NCI-H1694 treated with DMSO at 0.1 percent for 48 hours (cell line): ENCODE data around the gene PACS2.
"Not testable (repeated sequence)": the region's sequence is repeated elsewhere in the genome, so short reads cannot be mapped to it uniquely, and the experiment has no call there.

Source experiments
- DNase-seq: peaks from one replicate; lab custom pipeline; 2025; lab: John Stamatoyannopoulos, UW

The PACS2 gene

DNA sequence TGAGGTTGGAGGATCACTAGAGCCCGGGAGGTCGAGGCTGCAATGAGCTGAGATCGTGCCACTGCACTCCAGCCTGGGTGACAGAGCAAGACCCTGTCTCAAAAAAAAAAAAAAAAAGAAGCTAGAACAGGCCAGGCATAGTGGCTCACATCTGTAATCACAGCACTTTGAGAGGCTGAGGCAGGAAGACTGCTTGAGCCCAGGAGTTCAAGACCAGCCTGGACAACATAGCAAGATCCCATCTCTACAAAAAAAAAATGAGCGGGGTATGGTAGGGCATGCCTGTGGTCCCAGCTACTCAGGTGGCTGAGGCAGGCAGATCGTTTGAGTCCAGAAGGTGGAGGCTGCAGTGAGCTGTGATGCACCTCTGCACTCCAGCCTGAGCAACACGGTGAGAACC, 25.6 kb upstream of the PACS2 start:
- DNase-seq: not testable (repeated sequence)

- DNase-seq: no peak
These were observed 23.8 kb upstream of the PACS2 start for GRCh38 chr14:105290621-105291346.

- DNase-seq: no peak
These were observed 21.5 kb upstream of the PACS2 start for GRCh38 chr14:105292826-105293711.

GRCh38 chr14:105294142-105294597, 20.4 kb upstream of the PACS2 start:
- peak; percentile 58 for DNase-seq

DNA sequence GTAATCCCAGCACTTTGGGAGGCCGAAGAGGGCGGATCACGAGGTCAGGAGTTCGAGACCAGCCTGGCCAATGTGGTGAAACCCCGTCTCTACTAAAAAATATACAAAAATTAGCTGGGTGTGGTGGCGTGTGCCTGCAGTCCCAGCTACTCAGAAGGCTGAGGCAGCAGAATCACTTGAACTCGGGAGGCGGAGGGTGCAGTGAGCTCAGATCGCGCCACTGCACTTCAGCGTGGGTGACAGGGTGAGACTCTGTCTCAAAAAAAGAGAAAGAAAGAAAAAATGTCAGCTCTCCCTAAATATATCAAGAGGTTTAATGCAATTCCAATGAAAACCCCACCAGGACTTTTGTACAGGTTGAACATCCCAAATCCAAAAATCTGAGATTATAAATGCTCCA, 17.2 kb upstream of the PACS2 start:
- DNase-seq: not testable (repeated sequence)

DNA sequence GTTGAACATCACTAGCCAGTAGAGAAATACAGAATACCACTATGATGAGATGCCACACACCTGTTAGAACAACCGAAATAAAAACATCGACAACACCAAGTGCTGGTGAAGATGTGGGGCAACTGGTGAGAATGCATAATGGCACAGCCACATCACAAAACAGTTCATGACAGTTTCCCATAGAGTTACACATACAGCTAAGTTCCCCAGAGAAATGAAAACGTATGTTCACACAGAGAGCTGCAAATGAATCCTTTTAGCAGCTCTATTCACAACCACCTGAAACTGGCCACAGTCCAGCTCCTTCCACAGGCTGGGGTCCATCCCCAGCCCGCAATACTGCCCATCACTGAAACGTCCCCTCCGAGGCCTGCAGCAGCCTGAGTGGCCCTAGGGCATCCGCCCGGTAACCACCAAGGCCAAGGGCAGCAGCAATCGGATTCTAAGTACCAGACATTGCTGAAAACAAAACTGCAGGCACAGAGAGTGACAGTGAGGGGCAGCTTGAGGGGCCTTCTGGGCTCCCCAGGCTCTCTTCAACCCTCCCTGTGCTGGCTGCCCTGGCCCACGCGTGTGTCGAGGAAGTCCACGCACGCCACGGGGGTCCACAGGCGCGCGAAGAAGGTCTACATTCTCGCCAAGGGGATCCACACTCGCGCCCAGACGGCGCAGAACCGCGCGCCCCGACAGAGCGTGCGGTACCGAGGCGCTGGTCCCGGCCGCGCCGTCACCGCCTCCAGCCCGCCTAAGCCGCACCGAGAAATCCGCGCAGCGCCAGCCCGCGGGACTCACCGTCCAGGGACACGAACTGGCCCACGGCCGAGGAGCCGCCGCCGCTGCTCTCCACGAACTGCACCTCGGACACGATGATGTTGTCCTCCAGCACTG, 14.7 kb upstream of the PACS2 start:
- DNase-seq: peak; percentile 29

DNA sequence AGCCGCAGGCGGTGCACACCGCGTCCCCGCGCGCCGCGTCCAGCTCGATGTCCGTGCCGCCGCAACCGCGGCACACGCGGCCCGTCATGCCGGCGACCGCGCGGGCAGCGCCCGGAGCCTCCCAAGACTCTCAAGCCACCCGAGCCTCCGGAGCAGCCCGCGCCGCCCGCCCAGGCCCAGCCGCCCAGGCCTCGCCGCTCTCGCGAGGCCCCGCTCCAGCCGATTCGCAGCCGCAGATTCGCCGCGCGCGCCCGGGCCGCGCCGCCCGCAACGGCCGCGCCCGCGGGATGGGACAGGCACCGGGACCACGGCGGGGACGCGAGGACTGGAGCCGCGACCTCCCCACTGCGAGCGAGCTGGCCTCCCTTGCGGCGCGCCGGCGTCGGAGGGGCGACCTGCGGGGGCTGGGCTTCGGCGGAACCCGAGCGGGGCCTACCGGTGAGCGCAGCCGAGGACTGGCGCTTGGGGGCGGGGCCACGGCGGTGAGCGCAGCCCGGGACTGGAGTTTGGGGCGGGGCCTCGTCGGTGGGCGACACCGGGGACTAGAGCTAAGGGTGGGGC, 13.9 kb upstream of the PACS2 start, which contains the start of gene BRF1:
TSS of gene BRF1 (minus strand) at position 460 of the 561 bp plus-strand sequence. CDS start at position 88, 372 bp downstream.
- DNase-seq: peak; percentile 97

DNA sequence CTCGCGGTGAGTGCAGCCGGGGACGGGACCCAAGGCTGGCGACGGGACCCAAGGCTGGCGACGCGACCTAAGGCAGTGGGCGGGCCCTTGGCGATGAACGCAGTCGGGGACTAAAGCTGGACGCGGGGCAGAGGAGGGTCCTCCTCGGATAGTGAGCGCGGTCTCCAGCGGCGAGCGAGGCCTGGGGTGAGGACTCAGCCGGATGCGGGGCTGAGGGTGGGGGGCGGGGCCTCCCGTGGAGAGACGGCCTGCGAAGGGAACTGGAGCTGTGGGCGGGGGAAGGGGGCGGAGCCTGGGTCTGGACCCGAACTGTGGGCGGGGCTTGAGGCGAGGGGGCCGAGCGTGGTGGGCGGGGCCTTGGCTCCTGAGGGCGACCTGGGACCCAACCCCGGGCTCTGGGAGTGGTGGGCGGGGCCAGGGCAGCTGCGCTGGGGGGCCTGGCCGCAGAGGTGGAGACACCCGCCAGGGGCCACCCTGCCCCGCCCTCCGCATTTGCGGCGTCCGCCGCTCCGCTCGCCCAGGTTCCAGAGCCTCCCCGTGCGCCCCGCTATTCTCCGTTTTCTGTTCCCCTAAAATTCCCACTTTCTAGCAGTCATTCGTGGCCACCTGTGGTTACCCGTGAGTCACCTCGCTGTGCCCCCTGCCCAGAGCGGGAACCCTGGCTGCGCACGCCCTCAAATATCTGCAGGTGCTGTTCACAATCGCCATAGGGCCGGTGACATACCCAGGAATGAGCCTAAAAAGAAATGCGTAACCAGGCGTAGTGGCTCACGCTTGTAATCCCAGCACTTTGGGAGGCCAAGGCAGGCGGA, 13.2 kb upstream of the PACS2 start:
- peak; percentile 97 for DNase-seq

- not testable (repeated sequence) for DNase-seq
These were observed 12.7 kb upstream of the PACS2 start for GRCh38 chr14:105301915-105302249.

DNA sequence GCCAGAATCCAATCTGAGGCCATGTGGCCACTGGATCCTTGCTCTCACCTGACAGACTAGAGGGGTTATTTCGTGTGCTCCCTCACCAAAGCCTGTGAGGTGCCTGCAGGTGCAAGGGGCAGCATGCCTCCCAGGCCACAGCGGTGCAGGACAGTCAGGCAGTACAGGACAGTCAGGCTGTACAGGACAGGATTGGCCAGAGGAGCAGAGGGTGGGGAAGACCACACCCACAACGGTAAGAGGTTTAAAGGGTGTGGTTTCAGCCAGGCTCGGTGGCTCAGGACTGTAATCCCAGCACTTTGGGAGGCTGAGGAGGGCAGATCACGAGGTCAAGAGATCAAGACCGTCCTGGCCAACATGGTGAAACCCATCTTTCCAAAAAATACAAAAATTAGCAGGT, 10.6 kb upstream of the PACS2 start:
- DNase-seq: no peak

DNA sequence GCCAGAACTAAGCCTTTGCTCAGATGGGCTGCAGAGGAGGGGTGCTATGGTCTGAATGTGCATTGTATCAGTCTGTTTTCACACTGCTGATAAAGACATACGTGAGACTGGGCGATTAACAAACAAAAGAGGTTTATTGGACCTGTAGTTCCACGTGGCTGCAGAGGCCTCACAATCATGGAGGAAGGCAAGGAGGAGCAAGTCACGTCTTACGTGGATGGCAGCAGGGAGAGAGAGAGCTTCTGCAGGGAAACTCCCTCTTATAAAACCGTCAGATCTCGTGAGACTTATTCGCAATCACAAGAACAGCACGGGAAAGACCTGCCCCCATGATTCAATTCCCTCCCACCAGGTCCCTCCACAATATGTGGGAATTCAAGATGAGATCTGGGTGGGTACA, 10.0 kb upstream of the PACS2 start:
- DNase-seq: no peak

- DNase-seq: no peak
These were observed 9.2 kb upstream of the PACS2 start for GRCh38 chr14:105305345-105305744.

DNA sequence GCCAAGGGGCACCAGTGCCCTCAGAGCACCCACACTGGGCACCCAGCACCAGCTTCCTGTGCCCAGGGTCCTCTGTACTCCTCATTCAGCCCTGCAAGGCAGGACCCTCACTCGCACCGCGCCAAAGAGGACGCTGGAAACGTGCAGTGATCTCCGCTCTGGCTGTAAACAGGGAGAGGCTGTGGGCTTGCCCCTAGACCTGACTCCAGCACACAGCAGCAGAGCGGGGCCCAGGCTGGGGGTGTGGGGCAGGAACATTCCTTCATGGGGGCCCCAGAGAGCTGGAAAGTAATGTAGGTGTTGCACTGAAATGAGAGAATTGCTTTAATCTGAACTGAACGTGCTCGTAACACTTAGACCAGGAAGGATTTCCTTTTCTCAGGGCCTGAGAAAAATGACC, 8.8 kb upstream of the PACS2 start:
- no peak for DNase-seq

- DNase-seq: no peak
These were observed 7.4 kb upstream of the PACS2 start for GRCh38 chr14:105307052-105307727.

DNA sequence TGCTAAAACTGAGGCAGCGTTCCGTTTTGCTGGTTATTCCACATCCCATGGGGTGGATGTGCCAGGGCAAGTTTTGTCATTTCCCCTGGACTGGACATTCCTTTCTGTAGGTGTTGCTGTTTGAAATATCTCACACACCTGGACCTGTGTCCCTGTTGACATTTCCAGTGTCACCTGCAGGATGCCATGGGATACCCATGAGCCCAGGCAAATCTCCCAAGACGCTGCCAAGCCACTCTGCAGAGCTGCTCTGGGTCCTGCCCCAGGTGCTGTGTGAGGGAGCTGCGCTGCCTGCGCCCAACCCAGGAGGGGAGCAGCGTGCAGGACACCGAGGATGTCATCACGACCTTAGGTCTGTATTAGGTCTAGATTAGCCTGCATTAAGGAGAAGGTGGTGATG, 5.2 kb upstream of the PACS2 start:
- DNase-seq: no peak

GRCh38 chr14:105311838-105312237, 2.7 kb upstream of the PACS2 start:
- DNase-seq: no peak

GRCh38 chr14:105312973-105313372, 1.6 kb upstream of the PACS2 start:
- DNase-seq: no peak

- DNase-seq: peak; percentile 67
These were observed 914 bp upstream of the PACS2 start for GRCh38 chr14:105313381-105314286.

GRCh38 chr14:105315211-105315721, 718 bp downstream of the PACS2 start:
- DNase-seq: peak; percentile 32
